Suprapubic skin (tissue), 3 donors: ENCODE results near the gene WDR62.

Experiments used
- CTCF ChIP-seq, 2 donors: fragments of 200-600 bp in 1 of 2; fragments of 450-650 bp in 1 of 2; sonication (generic) in 1 of 2; IDR thresholded peaks; one replicate each; pipeline ENCODE4 v1.5.1; 2016 to 2019; ENCODE audit warnings: antibody characterized with exemption in 2 of 2, mild to moderate bottlenecking in 1 of 2, moderate library complexity in 1 of 2
- EP300 ChIP-seq: sonication (generic); formaldehyde crosslinking; IDR thresholded peaks from one replicate; pipeline ENCODE4 v1.6.1; 2017; ENCODE audit warnings: antibody characterized with exemption
- POLR2A ChIP-seq, 2 donors: fragments of 450-650 bp; IDR thresholded peaks; one replicate each; pipeline ENCODE4 v1.6.1; 2017; ENCODE audit warnings: antibody characterized with exemption in 2 of 2, mild to moderate bottlenecking in 2 of 2, moderate library complexity in 2 of 2

GRCh38 chr19:36089847-36090246 is 35.1 kb downstream of the WDR62 start:
- TF ChIP-seq CTCF (IDR thresholded peaks at IDR 0.05) (no peak), EP300 (no peak), POLR2A (IDR thresholded peaks at IDR 0.05) (no peak)
